Spinal cord (tissue), 10 donors: ENCODE data around the gene CANX. TPM values are rescaled to one million over a fixed set of nuclear protein-coding genes. Genes with fewer than 3 reads are reported as not detected.
"Not testable (repeated sequence)": the region's sequence is repeated elsewhere in the genome, so short reads cannot be mapped to it uniquely, and the experiment has no call there.

Experiments
- DNase-seq, 6 donors: peaks; one replicate each; pipeline versions ENCODE4 v3.0.0 to v3.0.0-alpha.2; 2013 to 2015; ENCODE audit warnings: low spot score in 6 of 6, low read depth in 4 of 6
- H3K27ac ChIP-seq: one replicate; pipeline ENCODE4 v1.5.1; 2013; ENCODE audit warnings: low read depth, low read length, control low read depth
- H3K27me3 ChIP-seq: one replicate; pipeline ENCODE4 v1.6.1; 2013; ENCODE audit warnings: low read length; ENCODE audit not compliant: control insufficient read depth, insufficient read depth
- H3K36me3 ChIP-seq: one replicate; pipeline ENCODE4 v1.6.1; 2013; ENCODE audit warnings: low read length; ENCODE audit not compliant: control insufficient read depth, insufficient read depth
- H3K4me1 ChIP-seq: one replicate; pipeline ENCODE4 v1.6.1; 2013; ENCODE audit warnings: low read length; ENCODE audit not compliant: control insufficient read depth, insufficient read depth
- H3K4me3 ChIP-seq: one replicate; pipeline ENCODE4 v1.5.1; 2013; ENCODE audit warnings: low read depth, low read length, control low read depth
- H3K9me3 ChIP-seq: one replicate; pipeline ENCODE4 v1.6.1; 2013; ENCODE audit warnings: low read length; ENCODE audit not compliant: control insufficient read depth, insufficient read depth
- WGBS: methylation state at CpG from one replicate; pipeline ENCODE4 v1.1.5; 2013; ENCODE audit warnings: missing lambda C conversion rate; ENCODE audit not compliant: insufficient coverage; 5-methylcytosine and 5-hydroxymethylcytosine counted together
- polyA plus RNA-seq, 2 donors: library from polyadenylated mRNA; unstranded; fragments of 120-200 nt; gene quantifications; one replicate each; pipeline ENCODE4 v1.2.1, GENCODE V29; 2013; ENCODE audit not compliant: insufficient read length in 2 of 2
- total RNA-seq, 2 donors: library from RNA; depleted of rRNA in 1 of 2; stranded (reverse); fragments of 120-200 nt in 1 of 2; fragments of >200 nt in 1 of 2; gene quantifications; one replicate each; pipeline versions ENCODE4 v1.2.3 to v1.2.4, GENCODE V29; 2013 to 2014
- donor health status: healthy.

The CANX gene
- total and polyA plus RNA-seq, 4 donors, result 380 to 537 (median 472) TPM

- Histone ChIP-seq H3K27ac (no peak overlapping the region), H3K36me3 (peaks cover 17% of the 10 kb centered on the region), H3K4me3 (no peak overlapping the region), H3K27me3 (no peaks in the 10 kb centered on the region), H3K9me3 (no peaks in the 10 kb centered on the region), H3K4me1 (peaks cover 14% of the 10 kb centered on the region)
- DNase-seq, result no peak
- no CpG with 5 or more reads among the region's 3 CpGs for WGBS
Observed at GRCh38 chr5:179730356-179730755, 31.6 kb downstream of the CANX start.

- no peak overlapping the region for H3K27ac ChIP-seq
- H3K4me3 ChIP-seq, result no peak overlapping the region
- 92% methylated on average over 2 of the region's 3 CpGs for WGBS
- no peak for DNase-seq
- no peaks in the 10 kb centered on the region for H3K27me3 ChIP-seq
- peaks cover 14% of the 10 kb centered on the region for H3K36me3 ChIP-seq
- H3K4me1 ChIP-seq, result peaks cover 14% of the 10 kb centered on the region
- H3K9me3 ChIP-seq, result no peaks in the 10 kb centered on the region
Observed at GRCh38 chr5:179730852-179731251, 32.1 kb downstream of the CANX start.

- H3K4me3 ChIP-seq, result peak overlapping the region; percentile 78
- DNase-seq, result no peak
- H3K9me3 ChIP-seq, result no peaks in the 10 kb centered on the region
- 89% methylated on average over 9 of the region's 24 CpGs for WGBS
- no peaks in the 10 kb centered on the region for H3K27me3 ChIP-seq
- H3K27ac ChIP-seq, result peak overlapping the region; percentile 70
- H3K4me1 ChIP-seq, result peaks cover 21% of the 10 kb centered on the region
- H3K36me3 ChIP-seq, result peaks cover 10% of the 10 kb centered on the region
Observed at GRCh38 chr5:179731791-179732411, 33.1 kb downstream of the CANX start.

- Histone ChIP-seq H3K27me3 (no peaks in the 10 kb centered on the region), H3K4me3 (peak within 1 kb of the TSS; percentile 78), H3K27ac (peak within 1 kb of the TSS; percentile 89), H3K9me3 (no peaks in the 10 kb centered on the region), H3K36me3 (peaks cover 8% of the 10 kb centered on the region), H3K4me1 (peaks cover 21% of the 10 kb centered on the region)
- DNase-seq, result peak; percentile 98 to 100 (median 100)
- WGBS, result under 1% methylated on average over 41 of the region's 41 CpGs
Observed at GRCh38 chr5:179732412-179732917, 33.7 kb downstream of the CANX start, which contains the start of gene MAML1. TSS of gene MAML1 (plus strand) at chr5:179732822. CDS start at chr5:179733113, 291 bp downstream.

GRCh38 chr5:179732918-179733771, 34.4 kb downstream of the CANX start:
- Histone ChIP-seq H3K4me3 (peak overlapping the region; percentile 78), H3K4me1 (peaks cover 21% of the 10 kb centered on the region), H3K9me3 (no peaks in the 10 kb centered on the region), H3K27me3 (no peaks in the 10 kb centered on the region), H3K27ac (peak overlapping the region; percentile 89), H3K36me3 (peaks cover 7% of the 10 kb centered on the region)
- 0% methylated on average over 101 of the region's 101 CpGs for WGBS
- peak in 5 of 6 donors; percentile 13 to 71 (median 38) for DNase-seq

- peaks cover 7% of the 10 kb centered on the region for H3K36me3 ChIP-seq
- no peaks in the 10 kb centered on the region for H3K9me3 ChIP-seq
- H3K4me3 ChIP-seq, result peak overlapping the region; percentile 78
- no peaks in the 10 kb centered on the region for H3K27me3 ChIP-seq
- 0% methylated on average over 2 of the region's 2 CpGs for WGBS
- peaks cover 21% of the 10 kb centered on the region for H3K4me1 ChIP-seq
- H3K27ac ChIP-seq, result peak overlapping the region; percentile 89
- peak in 1 of 6 donors; percentile 1 for DNase-seq
Observed at GRCh38 chr5:179733772-179734126, 35.0 kb downstream of the CANX start.

GRCh38 chr5:179734536-179735164, 35.9 kb downstream of the CANX start:
- no peak for DNase-seq
- H3K27me3 ChIP-seq, result no peaks in the 10 kb centered on the region
- H3K27ac ChIP-seq, result no peak overlapping the region
- H3K4me3 ChIP-seq, result peak overlapping the region; percentile 78
- WGBS, result 38% methylated on average over 3 of the region's 12 CpGs
- no peaks in the 10 kb centered on the region for H3K9me3 ChIP-seq
- H3K36me3 ChIP-seq, result peaks cover 7% of the 10 kb centered on the region
- peaks cover 21% of the 10 kb centered on the region for H3K4me1 ChIP-seq

GRCh38 chr5:179738742-179739141, 40.0 kb downstream of the CANX start:
- Histone ChIP-seq H3K27ac (no peak overlapping the region), H3K27me3 (no peaks in the 10 kb centered on the region), H3K36me3 (peaks cover 5% of the 10 kb centered on the region), H3K4me1 (peaks cover 17% of the 10 kb centered on the region), H3K9me3 (no peaks in the 10 kb centered on the region), H3K4me3 (no peak overlapping the region)
- no peak for DNase-seq
- 92% methylated on average over 2 of the region's 4 CpGs for WGBS

GRCh38 chr5:179744106-179744505, 45.3 kb downstream of the CANX start:
- DNase-seq, H3K9me3 ChIP-seq, H3K4me3 ChIP-seq, H3K4me1 ChIP-seq, H3K36me3 ChIP-seq, H3K27ac ChIP-seq, H3K27me3 ChIP-seq: not testable (repeated sequence)
- 100% methylated on average over 1 of the region's 7 CpGs for WGBS
